Limb (tissue), 2 donors: ENCODE results near the gene NTM.
"Not testable (repeated sequence)": the region's sequence is repeated elsewhere in the genome, so short reads cannot be mapped to it uniquely, and the experiment has no call there.

Experiments used
- DNase-seq, 2 donors: peaks; one replicate each; pipeline ENCODE4 v3.0.0-alpha.2; 2016; ENCODE audit errors: extremely low spot score in 2 of 2

Gene NTM

GRCh38 chr11:132293586-132293985 is 923.2 kb downstream of the NTM start:
- no peak for DNase-seq

GRCh38 chr11:132296946-132297610 is 926.7 kb downstream of the NTM start:
- DNase-seq, result no peak

DNA sequence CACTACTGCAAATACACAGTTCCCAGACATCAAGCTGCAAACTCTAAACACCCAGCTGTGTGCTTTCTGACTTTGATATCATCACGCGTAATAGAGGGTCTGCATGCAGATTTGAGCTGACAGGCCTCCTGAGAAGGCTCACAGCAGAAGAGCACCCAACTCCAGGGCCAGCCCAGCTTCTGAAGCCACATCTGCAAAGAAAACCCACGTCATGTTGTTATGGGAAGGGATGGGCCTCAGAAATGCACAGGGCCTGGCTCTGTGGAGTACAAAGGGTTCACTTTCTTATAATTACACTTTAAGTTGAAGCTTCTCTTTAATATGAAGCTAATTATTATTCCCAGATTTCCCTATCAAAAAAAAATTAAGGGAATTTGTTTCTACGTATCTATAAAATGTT is 927.9 kb downstream of the NTM start:
- DNase-seq, result no peak

DNA sequence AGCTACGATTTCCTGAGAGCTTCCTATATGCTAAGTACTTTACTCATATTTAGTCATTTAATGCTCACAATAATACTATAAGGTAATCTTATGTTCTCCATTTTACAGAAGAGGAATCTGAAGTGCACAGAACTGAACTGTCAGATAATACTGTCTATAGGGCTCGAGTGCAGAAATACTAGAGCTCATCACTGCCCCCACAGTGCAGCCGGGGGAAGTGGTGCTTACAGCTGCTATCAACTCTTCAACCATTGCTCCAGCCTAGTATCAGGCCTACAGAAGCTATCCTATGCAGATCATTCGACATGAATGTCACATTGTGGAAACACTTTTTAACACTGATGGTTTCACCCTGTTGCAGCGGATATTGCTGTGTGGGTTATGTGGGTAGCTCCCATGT is 929.9 kb downstream of the NTM start:
- no peak for DNase-seq

- DNase-seq, result no peak
These were observed 931.0 kb downstream of the NTM start for GRCh38 chr11:132301465-132301864.

- no peak for DNase-seq
These were observed 931.5 kb downstream of the NTM start for GRCh38 chr11:132301900-132302299.

DNA sequence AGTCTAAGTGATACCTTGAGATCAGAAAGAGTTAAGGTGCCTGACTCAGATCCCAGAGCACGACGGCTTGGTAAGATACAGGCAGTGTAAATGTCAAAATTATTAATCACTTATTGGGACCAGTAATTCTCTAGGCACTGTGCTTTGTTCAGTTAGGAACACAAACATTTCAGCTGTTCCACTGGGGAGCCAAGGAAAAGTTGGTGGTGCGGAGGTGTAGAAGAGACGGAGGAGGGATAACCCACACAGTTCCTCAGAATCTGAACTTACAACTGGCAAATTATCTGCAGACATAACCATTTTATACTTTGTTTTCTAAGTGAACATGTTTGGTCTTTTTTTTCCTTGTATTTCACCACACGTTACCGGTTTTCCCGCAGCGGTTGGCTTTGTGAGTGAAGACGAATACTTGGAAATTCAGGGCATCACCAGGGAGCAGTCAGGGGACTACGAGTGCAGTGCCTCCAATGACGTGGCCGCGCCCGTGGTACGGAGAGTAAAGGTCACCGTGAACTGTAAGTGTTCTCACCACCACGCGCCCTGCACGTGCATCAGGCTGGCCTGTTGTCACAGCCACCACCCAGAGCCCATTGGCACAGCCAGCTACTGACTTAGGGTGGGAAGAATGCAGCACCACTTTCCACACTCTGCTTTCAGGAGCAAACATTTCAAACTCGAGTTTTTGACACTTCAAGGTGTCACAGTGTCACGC is 937.0 kb downstream of the NTM start:
- DNase-seq, result no peak

- DNase-seq, result no peak
These were observed 940.3 kb downstream of the NTM start for GRCh38 chr11:132310390-132311375.

DNA sequence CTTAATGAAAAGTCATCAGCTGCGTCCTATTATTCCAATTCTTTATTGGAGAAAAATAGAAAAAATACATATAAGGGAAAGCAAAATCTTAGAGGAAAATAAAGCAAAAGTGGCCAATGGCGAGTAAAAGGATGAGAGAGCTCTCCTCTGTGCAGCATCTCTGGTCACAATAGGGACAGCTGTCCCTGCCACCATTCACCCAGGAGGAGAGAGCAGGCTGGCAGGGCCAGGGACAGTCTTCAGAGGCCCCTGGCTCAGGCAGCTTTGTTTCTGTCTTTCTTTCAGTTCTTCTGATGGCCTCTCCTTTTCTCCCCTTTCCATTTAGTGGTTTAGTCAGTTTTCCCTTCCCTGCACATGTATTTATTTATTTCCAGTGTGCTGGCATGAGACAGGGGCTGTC is 941.3 kb downstream of the NTM start:
- no peak for DNase-seq

- no peak for DNase-seq
These were observed 941.7 kb downstream of the NTM start for GRCh38 chr11:132312161-132312560.

DNA sequence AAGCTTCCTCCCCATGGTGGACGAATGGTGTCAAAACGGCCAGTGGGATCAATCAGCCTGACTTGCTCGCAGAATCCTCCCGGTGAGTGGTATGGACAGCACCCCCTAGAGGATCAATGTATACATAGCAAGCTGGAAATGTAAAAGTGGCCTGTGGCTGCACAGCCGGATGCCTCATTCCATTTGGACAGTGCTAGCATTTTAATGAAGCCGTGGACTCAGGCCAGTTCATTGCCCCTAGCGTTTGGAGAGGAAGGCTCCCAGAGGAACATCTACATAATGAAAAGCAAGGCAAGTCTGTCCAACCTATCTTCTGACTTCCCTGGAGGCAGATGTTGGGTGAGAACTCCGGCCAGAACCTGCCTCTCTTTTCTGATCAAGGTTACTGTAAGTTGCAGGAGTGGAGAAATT is 942.3 kb downstream of the NTM start:
- peak in 1 of 2 donors; percentile 30 for DNase-seq

- DNase-seq, result no peak
These were observed 944.6 kb downstream of the NTM start for GRCh38 chr11:132314911-132315455.

DNA sequence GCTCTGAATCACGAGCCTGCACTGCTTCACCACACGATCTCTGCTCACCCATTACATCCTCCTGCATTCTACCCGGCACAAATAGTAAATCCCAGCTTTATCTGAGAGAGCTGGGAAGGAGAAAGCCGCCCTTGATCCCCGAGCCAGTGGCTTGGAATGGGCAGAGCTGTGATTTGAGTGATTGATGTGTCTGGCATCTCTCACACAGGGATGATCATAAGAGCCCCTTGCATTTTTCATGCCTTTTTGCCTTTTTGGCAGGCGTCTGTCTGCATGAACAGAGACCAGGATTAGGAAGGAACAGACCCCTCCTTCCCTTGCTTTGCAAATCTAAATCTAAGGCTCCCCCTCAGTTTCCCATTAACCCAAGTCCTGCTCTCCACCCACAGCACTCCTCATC is 945.3 kb downstream of the NTM start:
- no peak for DNase-seq

DNA sequence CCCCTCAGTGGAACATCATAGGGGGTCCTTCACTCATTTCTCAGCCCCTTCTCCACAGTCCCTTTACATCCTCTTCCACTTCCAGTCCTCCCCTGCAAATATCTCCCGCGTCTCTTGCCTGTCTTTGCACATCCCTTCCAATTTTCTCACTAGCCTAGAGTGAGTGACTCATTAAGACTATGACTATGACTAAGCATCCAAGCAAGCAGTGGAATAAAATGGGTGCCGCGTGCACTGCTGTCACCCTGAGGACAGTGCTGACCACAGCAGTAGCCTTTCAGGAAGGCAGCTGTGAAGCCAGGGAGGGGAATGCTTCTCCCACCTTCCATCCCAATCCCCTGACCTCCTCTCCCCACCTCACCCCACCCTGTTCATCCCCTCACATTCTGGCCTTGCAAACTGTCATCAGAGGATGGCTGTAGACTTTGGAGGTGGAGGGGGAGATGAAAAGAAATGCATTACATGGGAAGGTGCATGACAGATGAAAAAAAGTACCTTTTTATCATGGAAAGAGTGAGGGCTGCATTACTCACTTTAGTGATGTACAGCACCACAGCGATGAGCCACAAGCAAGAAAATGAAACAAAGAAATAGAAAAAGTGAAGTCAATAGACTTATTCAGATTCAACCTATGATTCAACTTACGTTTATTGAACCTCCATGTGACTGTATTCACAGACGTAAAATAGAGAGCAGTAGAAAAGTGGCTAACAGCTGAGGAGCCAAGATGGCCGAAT is 948.2 kb downstream of the NTM start:
- DNase-seq, result no peak

- DNase-seq, result not testable (repeated sequence)
These were observed 949.0 kb downstream of the NTM start for GRCh38 chr11:132319419-132319818.

GRCh38 chr11:132330515-132330914 is 960.1 kb downstream of the NTM start:
- no peak for DNase-seq

- DNase-seq, result no peak
These were observed 962.1 kb downstream of the NTM start for GRCh38 chr11:132332521-132332920.

DNA sequence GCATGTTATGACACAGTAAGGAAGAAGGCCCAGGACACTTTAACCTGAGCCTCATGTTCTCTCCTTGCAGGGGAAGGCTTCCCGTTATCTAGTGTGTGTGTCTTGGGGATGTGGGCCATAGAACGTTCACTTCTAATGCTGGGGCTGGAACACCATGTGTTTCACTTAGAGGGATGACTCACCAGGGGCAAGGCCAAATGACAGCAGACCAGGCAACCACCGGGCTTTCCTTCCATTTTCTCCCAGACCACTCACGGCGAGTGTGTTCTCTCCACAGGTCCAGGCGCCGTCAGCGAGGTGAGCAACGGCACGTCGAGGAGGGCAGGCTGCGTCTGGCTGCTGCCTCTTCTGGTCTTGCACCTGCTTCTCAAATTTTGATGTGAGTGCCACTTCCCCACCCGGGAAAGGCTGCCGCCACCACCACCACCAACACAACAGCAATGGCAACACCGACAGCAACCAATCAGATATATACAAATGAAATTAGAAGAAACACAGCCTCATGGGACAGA is 964.4 kb downstream of the NTM start:
- no peak for DNase-seq

DNA sequence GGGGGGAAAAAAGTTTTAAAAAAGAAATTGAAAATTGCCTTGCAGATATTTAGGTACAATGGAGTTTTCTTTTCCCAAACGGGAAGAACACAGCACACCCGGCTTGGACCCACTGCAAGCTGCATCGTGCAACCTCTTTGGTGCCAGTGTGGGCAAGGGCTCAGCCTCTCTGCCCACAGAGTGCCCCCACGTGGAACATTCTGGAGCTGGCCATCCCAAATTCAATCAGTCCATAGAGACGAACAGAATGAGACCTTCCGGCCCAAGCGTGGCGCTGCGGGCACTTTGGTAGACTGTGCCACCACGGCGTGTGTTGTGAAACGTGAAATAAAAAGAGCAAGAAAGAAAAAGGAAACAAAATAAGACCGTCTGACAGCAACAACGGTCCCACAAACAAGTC is 964.9 kb downstream of the NTM start:
- no peak for DNase-seq

DNA sequence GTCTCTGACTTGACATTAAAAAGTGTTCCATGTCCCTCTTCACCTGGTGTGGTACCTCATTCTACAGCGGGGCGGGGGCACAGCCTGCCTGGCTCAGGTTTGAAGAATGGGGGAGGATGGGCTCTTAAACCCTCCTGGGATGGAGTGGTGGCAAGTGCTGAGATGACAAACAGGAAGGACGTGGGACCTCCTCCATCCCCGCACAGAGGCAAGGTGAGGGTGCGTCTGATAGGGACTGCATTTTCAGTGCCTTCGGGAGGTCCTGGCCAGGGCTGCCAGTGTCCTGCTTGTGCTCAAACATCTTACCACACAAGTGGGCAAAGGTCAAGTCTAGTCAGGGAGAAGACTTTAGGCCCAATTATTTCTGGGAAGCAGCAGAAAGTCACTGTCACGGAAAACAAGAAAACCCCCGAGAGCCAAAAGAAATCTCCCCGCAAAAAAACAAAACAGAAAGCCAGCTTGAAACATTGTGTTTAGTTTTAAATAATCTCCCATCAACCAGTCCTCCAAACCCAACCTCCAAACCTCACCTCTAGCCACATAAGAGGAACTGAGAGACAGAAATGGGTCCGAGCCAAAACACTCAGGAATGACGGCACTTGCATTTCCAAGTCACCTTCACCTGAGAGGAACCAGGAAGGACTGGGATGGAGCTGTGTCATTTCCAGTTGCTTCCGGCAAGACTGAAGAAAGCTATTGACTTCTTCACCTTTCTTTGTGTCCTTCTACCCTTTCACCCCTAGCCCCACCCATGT is 966.5 kb downstream of the NTM start:
- DNase-seq, result no peak
